Measurements from ENCODE around the gene OLFML2A. TPM values are rescaled to one million over a fixed set of nuclear protein-coding genes. Genes with fewer than 3 reads are reported as not detected.

The OLFML2A gene
- total and polyA plus RNA-seq, 2 of the 4 experiments (the other 2 are of a cell fraction), result 2.0 to 5.9 TPM

DNA sequence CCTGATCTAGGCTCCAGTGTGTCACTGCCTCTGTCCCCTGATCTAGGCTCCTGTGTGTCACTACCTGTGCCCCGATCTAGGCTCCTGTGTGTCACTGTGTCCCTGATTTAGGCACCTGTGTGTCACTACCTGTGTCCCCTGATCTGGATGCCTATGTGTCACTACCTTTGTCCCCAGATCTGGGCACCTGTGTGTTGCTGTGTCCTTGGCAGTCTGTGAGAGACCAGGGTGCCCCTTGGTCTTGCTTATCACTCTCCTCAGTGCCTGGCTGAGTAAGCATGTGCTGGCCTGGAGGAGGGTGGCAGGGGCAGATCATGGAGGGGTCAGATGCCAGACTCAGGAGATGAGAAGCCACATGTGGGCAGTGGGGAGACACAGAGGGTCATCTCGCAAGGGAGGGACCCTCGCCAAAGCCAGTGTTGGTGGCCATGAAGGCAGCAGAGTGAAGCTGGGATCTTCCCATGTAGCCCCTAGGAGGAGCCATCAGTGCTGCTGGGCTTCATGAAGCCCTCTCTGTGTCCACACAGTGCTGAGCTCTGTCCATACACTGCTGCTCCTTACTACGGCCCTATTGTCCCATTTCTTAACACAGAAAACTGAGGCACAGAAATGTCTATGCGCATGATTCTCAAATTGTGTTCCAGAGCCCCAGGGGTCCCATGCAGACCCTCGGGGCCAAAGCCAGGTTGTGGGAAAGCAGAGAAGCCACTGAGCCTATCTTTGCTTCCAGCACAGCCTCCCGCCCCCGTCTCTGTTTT lies 15.5 kb downstream of the OLFML2A start:
- POLR2A ChIA-PET (ENCODE audit: unreplicated experiment), result no interaction called here
- intact Hi-C loops (cut with micrococcal nuclease), result no loop called here

More for the DNA sequence above, 15.5 kb downstream of the OLFML2A start:
- Histone ChIP-seq H3K9ac (ENCODE audit: low read depth, low read length) (no peak overlapping the region), H4K5ac (ENCODE audit: low read depth, low read length) (no peak overlapping the region; the same call in 1 of the 2 replicates), H3K9me1 (ENCODE audit: insufficient read depth, low read length) (no peaks in the 10 kb centered on the region), H3K4ac (ENCODE audit: low read depth, low read length) (no peak overlapping the region), H2BK20ac (ENCODE audit: low read depth, low read length) (no peak overlapping the region), H3K23ac (ENCODE audit: low read depth, low read length) (no peak overlapping the region), H3K36me3 (ENCODE audit: control insufficient read depth, insufficient read depth, low read length) (peaks cover 13% of the 10 kb centered on the region; the same call in 1 of the 2 replicates), H3K4me3 (ENCODE audit: insufficient read depth, low read depth, low read length) (no peak overlapping the region), H2BK15ac (ENCODE audit: low read depth, low read length) (no peak overlapping the region), H3K4me2 (ENCODE audit: low read depth, low read length) (no peak overlapping the region), H3K56ac (ENCODE audit: extremely low read depth, insufficient read depth, low read length) (no peak overlapping the region), H3K14ac (replicated peaks; ENCODE audit: low read depth, low read length) (no peak overlapping the region), H3K4me1 (ENCODE audit: control insufficient read depth, insufficient read depth, low read length) (peaks cover 13% of the 10 kb centered on the region; the same call in 1 of the 2 replicates), H3K79me1 (ENCODE audit: low read depth in 1 of 2, low read length in 2 of 2) (no peaks in the 10 kb centered on the region), H3K18ac (ENCODE audit: low read depth, low read length) (no peak overlapping the region), H3K9me3 (ENCODE audit: control insufficient read depth, insufficient read depth, low read length) (no peaks in the 10 kb centered on the region), H4K20me1 (ENCODE audit: insufficient read depth, low read length) (no peaks in the 10 kb centered on the region), H4K8ac (ENCODE audit: low read depth in 2 of 2, low read length in 2 of 2) (no peak overlapping the region), H2BK5ac (ENCODE audit: low read depth, low read length, poor library complexity, severe bottlenecking) (no peak overlapping the region), H2AK5ac (ENCODE audit: low read depth, low read length) (peak overlapping the region; percentile 20; the same call in 1 of the 2 replicates), H3K27ac (ENCODE audit: insufficient read depth, low read length) (no peak overlapping the region), H2BK120ac (ENCODE audit: low read depth, low read length) (no peak overlapping the region), H2AK9ac (replicated peaks; ENCODE audit: low read depth, low read length, poor library complexity) (no peak overlapping the region), H2AFZ (replicated peaks; ENCODE audit: low read length, poor library complexity) (no peak overlapping the region), H4K91ac (ENCODE audit: insufficient read depth, low read depth, low read length) (no peak overlapping the region; the same call in 1 of the 2 replicates), H3K27me3 (ENCODE audit: control insufficient read depth, insufficient read depth, low read length) (no peaks in the 10 kb centered on the region)
- dilution Hi-C loops (cut with HindIII; ENCODE audit: low sequenced_read_pairs, unreplicated experiment) (no loop called here), in situ Hi-C loops (cut with MboI; ENCODE audit: low sequenced_read_pairs) (no loop called here)
- TF ChIP-seq RAD21 (IDR thresholded peaks at IDR 0.05; ENCODE audit: low read length), result no peak
- TF ChIP-seq BHLHE40 (IDR thresholded peaks at IDR 0.05; ENCODE audit: low read depth, low read length), result no peak
- no peak for TF ChIP-seq CEBPB (IDR thresholded peaks at IDR 0.05; ENCODE audit: low read depth, low read length)
- no peak for TF ChIP-seq FOS (IDR thresholded peaks at IDR 0.05; ENCODE audit: low read depth, low read length)
- TF ChIP-seq RFX5 (IDR thresholded peaks at IDR 0.05; ENCODE audit: low read depth, low read length), result no peak
- TF ChIP-seq CTCF (conservative IDR thresholded peaks at IDR 0.05; ENCODE audit: low read depth, low read length), result no peak
- no peak for TF ChIP-seq POLR2A (IDR thresholded peaks at IDR 0.05; ENCODE audit: low read depth, low read length)
- TF ChIP-seq MAZ (IDR thresholded peaks at IDR 0.05; ENCODE audit: borderline replicate concordance, low read depth, low read length), result no peak
- TF ChIP-seq SMC3 (IDR thresholded peaks at IDR 0.05; ENCODE audit: low read depth, low read length), result no peak
- no peak for TF ChIP-seq RCOR1 (IDR thresholded peaks at IDR 0.05; ENCODE audit: insufficient replicate concordance, low read length)
- no TSS peak for BruUV-seq (replicated peaks)
- CTCF ChIA-PET, result no interaction called here
- no peak for DNase-seq
- WGBS, 2 experiments (ENCODE audit: extremely low coverage in 2 of 2, insufficient read length in 1 of 2), result 72% methylated on average over 3 of the region's 8 CpGs; no CpG with 5 or more reads in 1 of the 2 experiments
- no peak for ATAC-seq (ENCODE audit: low read depth)
